Activated naive CD8-positive, alpha-beta T cell treated with anti-CD3 and anti-CD28 coated beads, Interleukin-2, amount 50 U/mL, for 24 hours (primary cell): ENCODE data around the gene GP1BB.

Source experiments
- ATAC-seq: fragments of 150-1000 bp; cut with Tn5 transposase; one replicate; pipeline ENCODE4 v1.10.0; 2021
- DNase-seq: peaks from one replicate; pipeline ENCODE4 v3.0.0; 2021
- H3K27ac Mint-ChIP-seq: one replicate; pipeline ENCODE4 v1.8.0; 2021; ENCODE audit warnings: mild to moderate bottlenecking, mixed read lengths
- H3K27me3 Mint-ChIP-seq: one replicate; pipeline ENCODE4 v1.8.0; 2021; ENCODE audit warnings: mixed read lengths
- H3K36me3 Mint-ChIP-seq: one replicate; pipeline ENCODE4 v1.8.0; 2021; ENCODE audit warnings: low read depth, mixed read lengths
- H3K4me1 Mint-ChIP-seq: one replicate; pipeline ENCODE4 v1.8.0; 2021; ENCODE audit warnings: mixed read lengths
- H3K4me3 Mint-ChIP-seq: one replicate; pipeline ENCODE4 v1.8.0; 2021; ENCODE audit warnings: mild to moderate bottlenecking, moderate library complexity, mixed read lengths
- H3K9me3 Mint-ChIP-seq: one replicate; pipeline ENCODE4 v1.8.0; 2021; ENCODE audit warnings: mixed read lengths

The GP1BB gene

GRCh38 chr22:19735665-19736510, 12.5 kb downstream of the GP1BB start:
- Mint-ChIP-seq H3K36me3 (no peaks in the 10 kb centered on the region), H3K4me3 (no peak overlapping the region), H3K4me1 (no peaks in the 10 kb centered on the region), H3K9me3 (no peaks in the 10 kb centered on the region), H3K27ac (no peak overlapping the region), H3K27me3 (no peaks in the 10 kb centered on the region)
- DNase-seq (no peak), ATAC-seq (no peak)

DNA sequence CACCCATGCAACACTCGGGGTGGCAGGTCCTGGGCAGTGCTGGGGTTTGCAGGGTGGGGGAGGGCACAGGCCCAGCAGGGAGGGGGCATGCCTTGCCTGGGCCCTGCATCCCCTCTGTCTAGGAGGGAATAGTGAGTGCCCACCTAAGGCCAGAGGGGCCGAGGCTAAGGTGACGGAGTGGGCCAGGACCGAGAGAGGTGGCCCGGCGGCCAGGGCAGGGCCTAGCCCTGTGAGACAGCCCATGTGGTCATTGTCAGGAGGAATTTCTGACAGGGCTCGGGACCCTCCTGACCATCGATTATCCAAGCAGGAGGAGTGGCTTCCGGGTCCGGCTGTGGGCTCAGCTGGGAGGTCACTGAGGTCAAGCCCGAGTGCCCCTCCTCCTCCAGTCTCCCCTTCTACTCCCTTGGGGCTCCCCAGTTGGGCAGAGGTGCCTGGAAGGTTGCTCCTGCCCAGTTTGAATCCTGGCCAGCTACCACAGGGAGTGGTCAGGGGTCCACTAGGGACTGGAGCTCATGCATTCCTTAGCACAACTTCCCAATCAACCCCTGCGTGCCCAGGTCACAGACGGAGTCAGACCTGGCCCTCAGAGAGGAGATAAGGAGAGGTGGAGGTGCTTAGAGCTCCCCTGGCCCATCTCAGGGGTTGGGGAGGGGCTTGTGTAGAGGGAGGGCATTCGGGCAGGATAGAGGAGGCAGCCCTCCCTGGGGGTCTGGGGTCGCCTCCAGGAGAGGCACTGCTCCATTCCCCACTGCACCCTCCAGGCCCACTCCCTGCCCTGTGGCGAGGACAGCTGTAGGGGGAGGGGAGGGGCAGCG, 14.7 kb downstream of the GP1BB start:
- no peaks in the 10 kb centered on the region for H3K4me1 Mint-ChIP-seq
- no peaks in the 10 kb centered on the region for H3K27me3 Mint-ChIP-seq
- H3K27ac Mint-ChIP-seq: no peak overlapping the region
- DNase-seq (no peak), ATAC-seq (no peak)
- no peaks in the 10 kb centered on the region for H3K9me3 Mint-ChIP-seq
- H3K4me3 Mint-ChIP-seq: no peak overlapping the region
- no peaks in the 10 kb centered on the region for H3K36me3 Mint-ChIP-seq

GRCh38 chr22:19738664-19739447, 15.5 kb downstream of the GP1BB start:
- DNase-seq (no peak), ATAC-seq (no peak)
- H3K36me3 Mint-ChIP-seq: no peaks in the 10 kb centered on the region
- H3K9me3 Mint-ChIP-seq: no peaks in the 10 kb centered on the region
- no peaks in the 10 kb centered on the region for H3K4me1 Mint-ChIP-seq
- H3K27me3 Mint-ChIP-seq: no peaks in the 10 kb centered on the region
- H3K27ac Mint-ChIP-seq: no peak overlapping the region
- no peak overlapping the region for H3K4me3 Mint-ChIP-seq

DNA sequence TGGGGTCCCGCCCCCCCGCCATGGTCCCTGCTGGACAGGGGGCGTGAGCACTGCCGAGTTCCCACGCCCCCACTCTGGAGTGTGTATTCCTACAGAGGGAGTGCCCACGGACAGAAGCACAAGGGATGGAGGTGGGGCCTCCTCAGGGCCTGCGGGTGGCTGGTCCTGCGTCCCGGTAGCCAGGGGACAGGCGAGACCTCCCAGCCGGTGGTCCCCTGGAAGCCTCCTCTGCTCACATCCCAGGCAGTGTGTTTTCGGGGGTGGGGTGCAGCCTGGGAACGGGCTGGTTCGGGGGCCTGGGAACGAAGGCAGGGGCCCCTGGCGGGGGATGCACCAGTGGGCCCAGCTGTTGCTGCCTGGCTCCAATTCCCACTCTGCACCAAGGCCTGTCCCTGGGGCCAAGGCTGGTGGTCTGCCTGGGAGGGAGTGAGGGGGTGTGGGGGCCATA, 16.1 kb downstream of the GP1BB start:
- H3K27ac Mint-ChIP-seq: no peak overlapping the region
- H3K4me1 Mint-ChIP-seq: no peaks in the 10 kb centered on the region
- H3K27me3 Mint-ChIP-seq: no peaks in the 10 kb centered on the region
- ATAC-seq (no peak), DNase-seq (no peak)
- H3K9me3 Mint-ChIP-seq: no peaks in the 10 kb centered on the region
- H3K4me3 Mint-ChIP-seq: no peak overlapping the region
- no peaks in the 10 kb centered on the region for H3K36me3 Mint-ChIP-seq

- H3K27ac Mint-ChIP-seq: no peak overlapping the region
- no peaks in the 10 kb centered on the region for H3K36me3 Mint-ChIP-seq
- H3K27me3 Mint-ChIP-seq: no peaks in the 10 kb centered on the region
- no peaks in the 10 kb centered on the region for H3K4me1 Mint-ChIP-seq
- ATAC-seq (no peak), DNase-seq (no peak)
- no peak overlapping the region for H3K4me3 Mint-ChIP-seq
- H3K9me3 Mint-ChIP-seq: no peaks in the 10 kb centered on the region
Measured at GRCh38 chr22:19739911-19740449, 16.6 kb downstream of the GP1BB start.

DNA sequence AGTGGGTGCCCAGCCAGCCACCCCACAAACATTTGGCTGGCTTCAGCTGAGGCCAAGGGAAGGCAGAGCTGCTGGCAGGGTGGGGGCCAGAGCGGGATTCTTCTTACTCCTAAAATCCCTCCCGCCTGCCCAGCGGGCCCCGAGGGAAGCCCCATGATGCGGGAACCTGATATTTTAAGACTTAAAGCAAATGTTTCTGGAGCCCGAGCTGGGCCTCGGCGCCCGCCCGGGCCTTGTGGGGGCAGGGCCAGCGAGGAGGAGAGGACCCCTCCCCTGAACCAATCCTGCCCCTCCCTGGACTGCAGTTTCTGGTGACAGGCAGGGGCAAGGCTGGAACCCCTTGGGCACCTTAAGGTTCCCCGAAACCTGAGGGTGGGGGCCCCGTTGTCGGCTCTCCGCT, 17.2 kb downstream of the GP1BB start:
- no peak overlapping the region for H3K27ac Mint-ChIP-seq
- ATAC-seq (no peak), DNase-seq (no peak)
- H3K27me3 Mint-ChIP-seq: no peaks in the 10 kb centered on the region
- H3K4me1 Mint-ChIP-seq: no peaks in the 10 kb centered on the region
- H3K36me3 Mint-ChIP-seq: no peaks in the 10 kb centered on the region
- no peaks in the 10 kb centered on the region for H3K9me3 Mint-ChIP-seq
- H3K4me3 Mint-ChIP-seq: no peak overlapping the region

DNA sequence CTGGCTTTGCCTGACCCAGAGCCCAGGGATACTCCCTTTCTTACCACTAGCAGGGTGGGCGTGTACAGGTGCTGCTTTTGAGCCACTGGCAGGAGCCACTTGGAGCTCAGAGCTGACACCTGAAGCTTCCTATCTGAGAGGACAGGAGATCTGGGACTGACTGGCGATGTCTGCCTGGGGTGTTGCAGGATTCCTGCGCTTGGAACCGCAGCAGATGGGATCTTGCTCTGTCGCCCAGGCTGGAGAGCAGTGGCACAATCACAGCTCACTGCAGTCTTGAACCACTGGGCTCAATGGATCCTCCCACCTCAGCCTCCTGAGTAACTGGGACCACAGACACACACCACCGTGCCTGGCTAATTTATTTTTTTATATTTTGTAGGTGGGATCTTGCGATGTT, 17.7 kb downstream of the GP1BB start:
- Mint-ChIP-seq H3K4me1 (no peaks in the 10 kb centered on the region), H3K9me3 (no peaks in the 10 kb centered on the region), H3K4me3 (no peak overlapping the region), H3K27me3 (no peaks in the 10 kb centered on the region), H3K27ac (no peak overlapping the region), H3K36me3 (no peaks in the 10 kb centered on the region)
- ATAC-seq: no peak
- no peak for DNase-seq

GRCh38 chr22:19742160-19743066, 19.1 kb downstream of the GP1BB start:
- H3K27me3 Mint-ChIP-seq: no peaks in the 10 kb centered on the region
- ATAC-seq (no peak), DNase-seq (no peak)
- no peaks in the 10 kb centered on the region for H3K36me3 Mint-ChIP-seq
- no peak overlapping the region for H3K4me3 Mint-ChIP-seq
- H3K27ac Mint-ChIP-seq: no peak overlapping the region
- H3K9me3 Mint-ChIP-seq: no peaks in the 10 kb centered on the region
- H3K4me1 Mint-ChIP-seq: no peaks in the 10 kb centered on the region

GRCh38 chr22:19743081-19743480, 19.7 kb downstream of the GP1BB start:
- no peaks in the 10 kb centered on the region for H3K36me3 Mint-ChIP-seq
- H3K4me3 Mint-ChIP-seq: no peak overlapping the region
- ATAC-seq: no peak
- no peaks in the 10 kb centered on the region for H3K27me3 Mint-ChIP-seq
- no peak overlapping the region for H3K27ac Mint-ChIP-seq
- H3K9me3 Mint-ChIP-seq: no peaks in the 10 kb centered on the region
- no peaks in the 10 kb centered on the region for H3K4me1 Mint-ChIP-seq
- no peak for DNase-seq

GRCh38 chr22:19743651-19744050, 20.3 kb downstream of the GP1BB start:
- H3K4me1 Mint-ChIP-seq: no peaks in the 10 kb centered on the region
- H3K36me3 Mint-ChIP-seq: no peaks in the 10 kb centered on the region
- DNase-seq: no peak
- no peak overlapping the region for H3K4me3 Mint-ChIP-seq
- no peaks in the 10 kb centered on the region for H3K27me3 Mint-ChIP-seq
- no peaks in the 10 kb centered on the region for H3K9me3 Mint-ChIP-seq
- no peak for ATAC-seq
- no peak overlapping the region for H3K27ac Mint-ChIP-seq

GRCh38 chr22:19744350-19745006, 21.1 kb downstream of the GP1BB start:
- H3K4me3 Mint-ChIP-seq: no peak overlapping the region
- no peak for ATAC-seq
- no peaks in the 10 kb centered on the region for H3K9me3 Mint-ChIP-seq
- no peak for DNase-seq
- no peaks in the 10 kb centered on the region for H3K4me1 Mint-ChIP-seq
- H3K27me3 Mint-ChIP-seq: no peaks in the 10 kb centered on the region
- H3K36me3 Mint-ChIP-seq: no peaks in the 10 kb centered on the region
- H3K27ac Mint-ChIP-seq: no peak overlapping the region

GRCh38 chr22:19745155-19746101, 22.1 kb downstream of the GP1BB start:
- Mint-ChIP-seq H3K27ac (no peak overlapping the region), H3K27me3 (no peaks in the 10 kb centered on the region), H3K4me3 (no peak overlapping the region), H3K36me3 (no peaks in the 10 kb centered on the region), H3K9me3 (no peaks in the 10 kb centered on the region), H3K4me1 (no peaks in the 10 kb centered on the region)
- DNase-seq (no peak), ATAC-seq (no peak)
